Daoy (cell line): ENCODE measurements around the gene FRRS1. TPM values are rescaled to one million over a fixed set of nuclear protein-coding genes. Genes with fewer than 3 reads are reported as not detected.
A peak's percentile ranks its signal among the peaks of the same experiment; 100 is the strongest.

Experiments
- DNase-seq: peaks from one replicate; pipeline ENCODE4 v3.0.0-alpha.2; 2015; ENCODE audit warnings: low read depth
- total RNA-seq: library from RNA; depleted of rRNA; stranded (reverse); fragments of >200 nt; shearing (Covaris generic); gene quantifications from 2 replicates; pipeline ENCODE4 v1.2.3, GENCODE V29; 2014; rRNA removed

FRRS1 gene
- total RNA-seq, 1 experiment from 2014 or later, result 9.4 TPM

- DNase-seq, result no peak
These were observed 90.4 kb downstream of the FRRS1 start for GRCh38 chr1:99675994-99676393.

- DNase-seq, result no peak
These were observed 91.1 kb downstream of the FRRS1 start for GRCh38 chr1:99675292-99675691.

- no peak for DNase-seq
These were observed 92.0 kb downstream of the FRRS1 start for GRCh38 chr1:99674115-99675064.

GRCh38 chr1:99673315-99673714 is 93.1 kb downstream of the FRRS1 start:
- no peak for DNase-seq

- DNase-seq, result no peak
These were observed 93.8 kb downstream of the FRRS1 start for GRCh38 chr1:99672530-99673213.

GRCh38 chr1:99672038-99672437 is 94.4 kb downstream of the FRRS1 start:
- DNase-seq, result no peak

- no peak for DNase-seq
These were observed 95.9 kb downstream of the FRRS1 start for GRCh38 chr1:99670583-99670982.

GRCh38 chr1:99669821-99670220 is 96.6 kb downstream of the FRRS1 start:
- DNase-seq, result no peak

GRCh38 chr1:99669376-99669775 is 97.1 kb downstream of the FRRS1 start:
- no peak for DNase-seq

GRCh38 chr1:99665212-99665611 is 101.2 kb downstream of the FRRS1 start:
- no peak for DNase-seq

GRCh38 chr1:99663501-99663900 is 102.9 kb downstream of the FRRS1 start:
- no peak for DNase-seq

GRCh38 chr1:99662539-99663080 is 103.8 kb downstream of the FRRS1 start:
- DNase-seq, result no peak

GRCh38 chr1:99661780-99662179 is 104.7 kb downstream of the FRRS1 start:
- no peak for DNase-seq

GRCh38 chr1:99660496-99660895 is 105.9 kb downstream of the FRRS1 start:
- no peak for DNase-seq

- DNase-seq, result peak; percentile 79
These were observed 106.7 kb downstream of the FRRS1 start for GRCh38 chr1:99659755-99660210.

Other genes starting within 250 kb of the FRRS1 start
- gene PALMD, start 120.5 kb downstream of the FRRS1 start, total RNA-seq, result 2.7 and 4.2 TPM in 2 replicates
- gene AGL, start 83.7 kb upstream of the FRRS1 start, total RNA-seq, result 5.4 and 8.2 TPM in 2 replicates
- 53.0 and 62.6 TPM in 2 replicates for gene SLC35A3, start 203.4 kb upstream of the FRRS1 start, total RNA-seq